Adipose tissue (tissue), 3 donors: ENCODE data around the gene PRKG1. TPM values are rescaled to one million over a fixed set of nuclear protein-coding genes. Genes with fewer than 3 reads are reported as not detected.
"Not testable (repeated sequence)": the region's sequence is repeated elsewhere in the genome, so short reads cannot be mapped to it uniquely, and the experiment has no call there.

Source experiments
- H3K27ac ChIP-seq: one replicate; pipeline ENCODE4 v1.5.1; 2013; ENCODE audit warnings: low read depth, low read length
- WGBS, 3 donors: extraction: QIAGEN DNeasy Blood & Tissue Kit; methylation state at CpG; one replicate each; pipeline ENCODE4 v1.1.7; 2013; 5-methylcytosine and 5-hydroxymethylcytosine counted together
- polyA plus RNA-seq, 3 donors: library from polyadenylated mRNA; stranded (reverse); fragments of 200-250 nt; gene quantifications; one replicate each; pipeline ENCODE4 v1.2.3, GENCODE V29; 2013
- donor health status: healthy with polysubstance abuse.
- donor health status: Bipolar disorder and iron deficiency.
- donor health status: healthy.

Gene PRKG1
- polyA plus RNA-seq, 3 donors, result 0.46 to 13.2 (median 2.1) TPM

DNA sequence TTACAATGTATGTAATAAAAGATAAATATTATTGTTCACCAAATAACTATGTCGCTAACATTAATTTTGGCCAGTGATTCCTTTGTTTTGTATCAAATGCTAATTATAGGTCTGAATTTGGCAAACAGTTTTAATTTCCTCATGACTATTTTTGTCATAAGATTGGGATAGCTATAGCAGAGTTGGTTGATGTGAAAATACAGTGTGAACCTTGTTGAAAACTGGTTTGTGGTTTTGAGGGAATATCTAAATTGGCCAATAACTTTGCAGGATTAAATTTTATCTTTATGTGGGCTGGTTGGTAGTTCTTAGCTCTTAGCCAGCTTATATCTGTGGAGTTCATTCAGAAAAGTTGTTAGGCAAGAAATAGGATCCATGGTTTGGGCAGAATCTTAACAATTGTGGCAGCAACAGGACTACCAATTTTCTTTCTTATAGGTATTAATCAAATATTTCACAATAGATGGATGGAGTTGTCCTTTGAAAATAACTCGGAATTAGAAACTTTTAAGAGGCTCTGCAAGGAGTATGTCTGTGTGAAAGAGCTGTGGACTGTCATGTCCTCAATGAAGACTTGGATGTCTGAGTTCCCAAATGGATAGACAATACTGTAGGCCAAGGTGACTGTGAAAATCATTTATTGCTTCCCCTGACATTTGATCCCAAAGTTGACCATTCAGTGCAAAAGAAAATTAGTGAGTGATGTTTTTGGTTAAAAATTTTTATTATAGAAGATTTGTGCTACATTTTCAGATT, 73.5 kb downstream of the PRKG1 start:
- H3K27ac ChIP-seq, result no peak overlapping the region
- 83 to 87% (median 86%) methylated on average over 2 of the region's 2 CpGs for WGBS, 3 donors

DNA sequence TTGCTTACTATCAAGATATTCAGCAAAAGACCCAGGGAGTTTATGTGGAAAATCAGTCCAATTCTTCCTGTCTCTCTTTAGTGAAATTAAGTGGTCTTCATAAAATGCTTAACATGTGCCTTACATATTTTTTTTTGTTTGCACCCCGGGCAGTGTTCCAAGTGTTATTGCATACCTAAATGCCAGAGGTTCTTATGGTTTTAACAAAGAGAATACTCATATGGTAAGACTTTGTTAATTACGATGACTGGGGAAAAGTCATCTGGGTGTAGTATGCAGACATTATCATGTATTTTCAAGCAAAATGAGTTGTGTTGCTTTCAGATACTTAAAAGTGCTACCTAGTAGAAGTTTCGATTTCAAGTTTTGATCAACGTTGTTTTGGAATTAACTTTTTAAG, 82.6 kb downstream of the PRKG1 start:
- WGBS, 3 donors, result 83 to 88% (median 84%) methylated on average over 4 of the region's 4 CpGs

DNA sequence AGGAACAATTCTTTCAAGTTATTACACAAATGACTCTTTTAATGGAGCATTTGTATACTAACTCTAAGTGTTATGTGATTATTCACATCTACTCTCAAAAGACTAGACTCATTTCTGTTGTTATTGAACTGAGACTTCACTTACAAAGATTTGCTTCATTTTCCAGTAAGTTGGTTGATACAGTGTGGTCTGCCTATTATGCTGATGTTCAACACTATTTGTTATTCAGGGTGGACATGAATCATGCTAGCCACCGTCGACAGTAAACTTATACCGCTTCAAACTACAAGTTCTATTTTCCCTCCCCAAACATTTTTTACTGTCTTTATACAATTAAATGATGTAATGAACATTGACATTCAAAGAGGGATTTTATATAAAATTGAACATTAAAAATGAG, 84.5 kb downstream of the PRKG1 start:
- H3K27ac ChIP-seq, result no peak overlapping the region
- 95 to 96% (median 95%) methylated on average over 3 of the region's 3 CpGs for WGBS, 3 donors

More for the DNA sequence above, 82.6 kb downstream of the PRKG1 start:
- no peak overlapping the region for H3K27ac ChIP-seq

DNA sequence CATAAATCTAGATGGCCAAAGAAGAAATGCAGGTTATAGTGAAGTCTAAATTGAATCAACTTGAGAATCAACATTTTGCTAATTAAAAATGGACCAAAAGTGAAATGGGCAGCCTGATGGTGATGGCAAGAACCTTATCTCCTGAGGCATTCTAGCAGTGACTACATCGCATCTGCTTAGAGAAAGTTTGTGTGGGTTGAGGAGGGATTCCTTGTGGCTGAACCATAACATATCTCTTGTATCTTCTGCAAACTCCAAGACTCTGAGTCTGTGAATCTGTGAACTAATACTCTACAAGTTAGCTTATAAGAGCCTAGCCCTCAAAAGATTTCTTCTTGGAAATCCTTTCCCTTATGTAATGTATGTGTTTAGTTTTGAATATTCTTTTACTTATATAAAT, 85.6 kb downstream of the PRKG1 start:
- 81 to 96% (median 92%) methylated on average over 1 of the region's 1 CpG for WGBS, 3 donors
- no peak overlapping the region for H3K27ac ChIP-seq

DNA sequence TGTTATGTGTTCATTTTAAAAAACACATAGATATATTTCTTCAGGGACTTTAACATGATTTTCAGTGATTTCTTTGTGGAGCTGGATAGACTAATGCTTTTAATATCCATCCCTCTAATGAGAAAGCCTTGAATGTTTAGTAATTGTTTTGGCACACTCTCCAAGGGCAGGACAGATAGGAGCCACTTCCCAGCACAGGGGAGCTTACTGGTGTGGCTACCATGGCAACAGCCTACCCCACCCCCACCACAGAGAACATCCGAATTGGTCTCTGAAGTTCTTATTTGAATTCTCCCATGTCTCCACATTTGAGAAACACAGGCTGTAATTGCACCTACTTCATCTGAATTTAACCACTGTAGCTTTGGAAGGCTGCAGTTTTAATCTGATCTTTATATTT, 87.7 kb downstream of the PRKG1 start:
- no peak overlapping the region for H3K27ac ChIP-seq
- WGBS, 3 donors, result 28 to 49% (median 33%) methylated on average over 1 of the region's 1 CpG

DNA sequence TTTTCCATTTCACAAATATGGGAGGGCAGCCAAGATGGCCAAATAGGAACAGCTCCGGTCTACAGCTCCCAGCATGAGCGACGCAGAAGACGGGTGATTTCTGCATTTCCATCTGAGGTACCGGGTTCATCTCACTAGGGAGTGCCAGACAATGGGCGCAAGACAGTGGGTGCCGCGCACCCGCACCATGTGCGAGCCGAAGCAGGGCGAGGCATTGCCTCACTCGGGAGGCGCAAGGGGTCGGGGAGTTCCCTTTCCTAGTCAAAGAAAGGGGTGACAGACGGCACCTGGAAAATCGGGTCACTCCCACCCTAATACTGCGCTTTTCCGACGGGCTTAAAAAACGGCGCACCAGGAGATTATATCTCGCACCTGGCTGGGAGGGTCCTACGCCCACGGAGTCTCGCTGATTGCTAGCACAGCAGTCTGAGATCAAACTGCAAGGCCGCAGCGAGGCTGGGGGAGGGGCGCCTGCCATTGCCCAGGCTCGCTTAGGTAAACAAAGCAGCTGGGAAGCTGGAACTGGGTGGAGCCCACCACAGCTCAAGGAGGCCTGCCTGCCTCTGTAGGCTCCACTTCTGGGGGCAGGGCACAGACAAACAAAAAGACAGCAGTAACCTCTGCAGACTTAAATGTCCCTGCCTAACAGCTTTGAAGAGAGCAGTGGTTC, 89.2 kb downstream of the PRKG1 start:
- WGBS, 3 donors, result 96 to 97% (median 97%) methylated on average over 29 to 30 of the region's 30 CpGs
- not testable (repeated sequence) for H3K27ac ChIP-seq

DNA sequence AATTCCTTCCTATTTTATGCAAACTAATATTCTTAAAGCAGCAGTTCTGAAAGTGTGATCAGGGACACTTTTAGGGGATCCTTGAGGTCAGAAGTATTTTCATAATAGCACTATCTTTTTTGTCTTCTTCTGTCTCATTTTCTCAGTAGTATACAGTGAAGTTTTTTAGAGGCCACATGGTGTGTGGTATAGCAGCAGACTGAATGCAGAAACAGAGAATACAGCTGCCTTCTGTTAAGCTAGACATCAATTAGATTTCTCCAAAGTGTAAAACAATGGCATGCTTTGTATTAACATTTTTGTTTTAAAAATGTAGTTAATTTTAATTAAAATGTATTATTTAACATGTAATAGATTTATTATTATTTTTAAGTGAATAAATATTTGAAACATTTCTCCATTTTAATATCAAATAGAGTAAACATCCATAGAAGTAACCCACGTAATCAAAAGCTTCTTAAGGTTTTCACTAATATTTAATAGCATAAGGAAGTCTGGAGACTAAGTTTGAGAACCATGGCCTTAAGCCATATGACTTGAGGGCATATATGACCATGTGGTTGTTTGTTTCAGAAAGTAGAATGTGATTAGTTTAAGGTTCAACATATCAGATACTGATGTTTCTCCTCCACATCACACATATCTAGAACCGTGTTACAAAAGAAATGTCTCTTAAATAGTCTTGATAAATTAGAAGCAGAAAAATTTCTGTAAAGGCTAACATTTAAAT, 94.0 kb downstream of the PRKG1 start:
- 73 to 81% (median 77%) methylated on average over 2 of the region's 2 CpGs for WGBS, 3 donors

DNA sequence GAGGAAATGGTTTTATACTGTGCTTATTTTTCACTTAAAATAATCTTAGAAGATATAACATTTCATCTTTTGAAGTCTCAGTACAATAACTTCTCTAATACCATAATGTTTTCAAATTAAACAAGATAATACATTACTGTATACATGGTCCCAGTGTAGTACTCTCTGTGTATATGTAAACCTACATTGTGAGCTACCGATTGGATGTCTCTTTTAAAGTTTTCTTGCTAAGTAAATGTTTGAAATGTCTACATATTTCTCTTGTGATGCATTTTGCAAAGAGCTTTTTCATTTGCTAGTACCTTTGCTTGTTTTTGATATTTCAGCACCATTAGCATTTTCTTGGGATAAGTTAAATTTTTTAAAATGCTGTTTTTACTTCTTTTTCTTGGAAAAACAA, 94.8 kb downstream of the PRKG1 start:
- no peak overlapping the region for H3K27ac ChIP-seq
- 76 to 88% (median 80%) methylated on average over 1 of the region's 1 CpG for WGBS, 3 donors

More for the DNA sequence above, 94.0 kb downstream of the PRKG1 start:
- H3K27ac ChIP-seq, result no peak overlapping the region

DNA sequence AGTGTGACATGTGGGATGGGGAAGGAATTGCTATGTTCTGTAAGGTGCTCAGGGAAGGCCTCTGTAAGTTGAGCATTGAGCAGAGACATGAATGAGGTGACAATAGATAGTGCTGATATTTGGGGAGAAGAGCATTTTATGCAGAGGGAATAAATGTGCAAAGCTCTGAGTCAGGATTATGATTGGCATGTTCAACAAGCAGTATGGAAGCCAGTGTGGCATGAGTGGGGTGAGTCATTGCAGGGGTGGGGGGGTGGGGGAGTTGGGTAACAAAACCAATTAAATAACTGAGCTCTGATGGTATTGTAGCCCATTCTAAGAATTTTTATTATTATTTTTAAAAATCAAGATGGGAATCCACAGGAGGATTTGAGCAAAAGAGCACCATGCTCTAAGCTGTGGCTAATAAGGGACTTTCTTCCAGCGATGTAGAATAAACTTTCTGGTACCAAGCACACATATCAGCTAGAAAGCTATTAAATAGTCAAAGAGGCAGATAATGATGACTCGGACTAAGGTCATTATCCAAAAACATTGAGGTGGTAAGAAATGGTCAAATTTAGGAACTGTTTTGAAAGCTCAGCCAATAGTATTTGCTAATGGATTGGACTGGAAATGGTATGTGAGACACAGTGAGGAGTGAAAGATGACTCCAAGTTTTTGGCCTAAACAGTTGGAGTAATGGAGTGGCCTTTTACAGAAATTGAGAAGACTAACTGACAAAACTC, 96.4 kb downstream of the PRKG1 start:
- 66 to 95% (median 86%) methylated on average over 2 of the region's 2 CpGs for WGBS, 3 donors
- H3K27ac ChIP-seq, result no peak overlapping the region

DNA sequence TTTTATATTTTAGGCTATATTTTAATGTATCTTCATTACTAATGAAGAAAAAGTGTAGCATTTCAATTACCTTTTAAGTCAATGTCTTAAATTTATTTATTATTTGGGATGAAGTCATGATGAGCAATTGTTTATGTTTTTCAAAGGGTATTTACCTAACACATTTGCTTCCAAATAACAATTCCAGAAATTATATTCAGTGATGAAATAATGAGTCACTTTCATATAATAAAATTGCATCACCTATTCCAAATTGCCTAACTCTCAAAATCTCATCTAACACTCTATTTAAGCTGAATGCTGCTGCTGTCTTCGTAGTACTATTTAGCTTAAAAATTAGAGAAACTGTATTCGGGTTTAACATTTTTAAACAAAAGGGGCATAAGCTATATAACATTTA, 97.7 kb downstream of the PRKG1 start:
- no peak overlapping the region for H3K27ac ChIP-seq
- 75 to 88% (median 83%) methylated on average over 2 of the region's 2 CpGs for WGBS, 3 donors

DNA sequence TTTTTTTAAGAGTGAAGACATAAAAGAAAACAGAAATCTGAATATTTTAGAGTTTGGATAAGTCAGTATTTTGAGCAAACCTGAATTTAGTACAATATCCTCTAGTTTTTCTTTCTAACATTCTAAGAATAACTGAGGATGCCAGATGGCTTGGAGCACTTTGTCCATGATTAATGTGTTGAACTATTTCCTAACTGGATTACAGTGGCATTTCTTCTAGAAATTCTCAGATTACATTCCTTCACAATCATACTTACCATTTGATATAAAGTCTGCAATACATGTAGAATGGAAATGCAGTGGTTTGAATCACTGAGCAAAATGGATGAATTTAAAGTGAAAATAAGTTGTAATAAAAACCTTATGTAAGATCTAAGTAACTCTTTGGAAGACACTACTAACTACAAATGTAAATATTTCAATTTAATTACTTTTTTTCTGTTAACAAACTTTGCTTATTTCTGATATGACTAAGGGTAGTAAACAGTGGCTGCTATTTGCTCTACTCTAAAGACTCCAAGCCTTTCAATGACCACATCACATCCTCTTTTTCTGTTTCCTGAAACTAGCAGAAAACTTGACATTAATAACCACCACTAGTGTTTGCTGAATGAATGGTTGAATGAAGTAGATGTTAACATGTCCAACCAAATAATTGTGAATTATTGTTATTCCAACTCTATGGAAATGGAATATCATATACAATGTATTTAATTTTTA, 102.8 kb downstream of the PRKG1 start:
- H3K27ac ChIP-seq, result no peak overlapping the region

DNA sequence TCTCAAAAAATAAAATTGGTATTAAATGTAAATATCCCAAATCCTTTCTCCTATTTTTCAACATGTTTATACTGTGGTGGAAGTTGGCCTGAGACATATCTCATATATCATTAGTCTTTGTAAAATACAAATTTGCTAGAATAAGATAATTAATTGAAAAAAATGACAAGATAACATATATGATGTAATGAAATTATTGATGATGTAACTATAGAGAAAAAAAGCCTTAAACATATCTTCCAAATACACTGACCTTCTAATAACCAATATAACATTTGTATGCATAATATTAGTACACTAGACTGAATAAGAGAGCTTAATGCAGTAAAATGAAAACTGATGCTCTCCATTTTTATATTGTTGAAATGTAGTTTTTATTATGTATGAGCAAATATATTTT, 104.3 kb downstream of the PRKG1 start:
- no peak overlapping the region for H3K27ac ChIP-seq

DNA sequence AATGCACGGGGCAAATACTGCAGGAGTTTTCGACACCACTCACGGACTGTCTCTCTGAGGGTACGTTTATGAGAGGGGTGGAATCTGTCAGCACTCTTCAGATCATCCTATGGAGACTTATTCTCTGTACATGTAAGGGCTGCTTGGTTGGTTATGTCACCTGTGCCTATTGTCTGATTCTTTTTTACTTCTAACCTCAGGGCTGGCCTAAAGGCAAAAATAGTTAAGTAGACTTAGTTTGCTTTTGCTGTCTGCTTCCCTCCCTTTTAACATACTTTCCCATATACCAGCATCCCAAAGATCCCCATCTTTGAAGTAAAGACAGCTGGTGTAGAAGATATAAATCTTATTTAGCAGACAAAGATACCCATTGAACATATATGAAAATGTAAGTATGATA, 105.9 kb downstream of the PRKG1 start:
- H3K27ac ChIP-seq, result no peak overlapping the region
- 86 to 95% (median 91%) methylated on average over 4 of the region's 4 CpGs for WGBS, 3 donors

DNA sequence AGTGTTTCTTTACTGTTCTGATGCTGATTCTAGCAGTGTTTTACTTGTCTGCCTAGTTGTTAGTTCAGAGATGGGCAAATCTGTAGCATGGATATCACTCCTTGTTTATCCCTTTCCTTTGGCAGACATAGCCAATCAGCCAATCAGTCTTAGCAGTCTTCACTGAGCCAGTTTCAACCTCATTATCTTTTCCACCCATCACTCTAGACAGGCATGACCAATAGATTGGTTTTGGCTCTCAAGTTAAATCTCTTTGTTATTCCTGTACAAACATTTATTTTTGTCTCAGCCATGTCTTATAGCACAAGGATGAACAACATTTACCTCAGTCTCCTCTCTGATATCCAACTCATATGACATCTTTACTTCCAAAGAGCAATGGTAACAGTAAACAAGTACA, 109.5 kb downstream of the PRKG1 start:
- no peak overlapping the region for H3K27ac ChIP-seq

DNA sequence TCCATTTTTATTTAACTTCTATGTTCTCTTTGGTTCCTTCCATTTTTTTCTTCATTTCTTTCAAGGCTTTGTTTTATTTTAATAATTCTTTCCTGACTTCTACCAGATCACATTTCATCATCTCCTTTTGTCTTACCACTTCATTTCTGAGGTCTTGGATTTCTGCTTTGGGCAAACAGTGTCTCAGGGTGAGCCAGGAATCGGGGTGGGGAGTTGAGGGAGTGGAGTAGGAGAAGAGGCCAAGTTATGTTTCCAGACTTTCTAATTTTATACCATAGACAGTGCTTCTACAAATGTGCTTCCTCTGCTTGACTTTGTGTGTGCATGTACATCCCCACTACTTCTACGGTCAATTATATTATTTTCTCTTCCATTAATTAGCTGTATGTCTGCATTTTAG, 112.1 kb downstream of the PRKG1 start:
- WGBS, 3 donors, result 58 to 87% (median 65%) methylated on average over 2 of the region's 2 CpGs
- H3K27ac ChIP-seq, result no peak overlapping the region

DNA sequence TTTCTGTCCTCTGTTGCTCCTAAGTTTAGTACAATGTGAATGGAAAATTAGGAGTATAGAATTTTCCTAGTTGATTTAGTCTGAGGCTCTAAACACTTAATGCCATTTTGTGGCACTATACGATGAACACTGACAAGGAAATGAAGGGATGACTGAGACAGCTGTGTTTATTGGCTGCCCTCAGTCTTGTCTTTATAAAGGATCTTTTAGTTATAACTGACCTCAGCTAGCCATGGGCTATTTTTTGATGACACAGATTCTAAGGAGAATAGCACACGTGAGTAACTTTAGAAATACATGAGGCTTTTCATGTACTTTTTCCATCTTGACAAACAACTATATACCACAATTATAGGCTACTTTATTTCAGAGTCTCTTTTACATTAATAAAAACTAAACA, 113.7 kb downstream of the PRKG1 start:
- WGBS, 3 donors, result 70 to 82% (median 72%) methylated on average over 2 of the region's 2 CpGs
- H3K27ac ChIP-seq, result no peak overlapping the region

DNA sequence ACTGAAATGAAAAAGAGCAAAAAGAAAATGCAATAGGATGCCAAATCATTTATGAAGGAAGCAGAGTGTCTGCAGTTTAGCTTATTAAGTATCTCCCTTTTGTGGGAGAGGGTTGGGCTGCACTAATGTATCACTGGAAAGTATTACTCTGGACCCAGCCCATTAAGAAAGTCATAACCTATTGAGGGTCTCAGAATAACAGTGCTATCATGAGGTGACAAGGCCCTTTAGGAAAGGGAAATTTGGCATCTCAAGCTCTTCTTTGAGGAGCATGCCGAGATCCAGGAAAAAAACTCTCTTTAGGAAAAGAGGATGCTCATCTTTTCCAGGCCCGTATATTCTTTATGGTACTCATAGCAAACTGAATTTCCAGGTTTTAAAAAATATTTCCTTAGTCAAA, 114.6 kb downstream of the PRKG1 start:
- no peak overlapping the region for H3K27ac ChIP-seq
- WGBS, 3 donors, result 81 to 88% (median 82%) methylated on average over 2 of the region's 2 CpGs

DNA sequence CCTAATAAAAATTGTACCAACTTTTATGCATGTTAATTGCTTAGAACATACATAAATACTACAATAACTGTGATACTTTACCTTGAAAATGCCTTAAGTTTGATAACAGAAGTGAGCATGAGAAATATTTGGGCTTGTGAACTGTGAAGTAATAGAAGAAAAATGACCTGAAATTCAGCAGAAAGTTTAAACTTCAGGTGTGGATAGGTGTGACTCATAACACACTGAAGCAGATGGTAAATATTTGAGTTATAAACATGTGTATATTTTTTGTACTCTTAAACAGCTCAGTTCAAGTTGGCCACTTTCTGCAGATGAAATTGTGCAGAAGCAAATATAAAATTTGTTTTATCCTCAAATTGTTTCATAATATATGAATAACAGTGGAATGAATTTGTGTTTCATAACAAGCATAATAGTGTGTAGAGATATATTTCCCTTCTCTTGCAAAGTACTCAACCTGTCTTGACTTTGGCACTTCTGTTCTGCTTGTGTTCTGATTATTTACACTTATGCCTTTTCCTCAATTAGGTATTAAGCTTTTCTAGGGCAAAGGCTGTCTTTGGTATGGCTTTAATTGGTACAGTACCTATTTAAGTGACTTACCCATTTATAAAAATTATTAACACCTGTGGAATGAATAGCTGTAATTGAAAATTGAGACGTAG, 122.4 kb downstream of the PRKG1 start:
- H3K27ac ChIP-seq, result no peak overlapping the region
- 90 to 95% (median 92%) methylated on average over 1 of the region's 1 CpG for WGBS, 3 donors
